Spleen (tissue), 11 donors: Measurements from ENCODE around the gene SNURF. TPM values are rescaled to one million over a fixed set of nuclear protein-coding genes. Genes with fewer than 3 reads are reported as not detected.
A peak's percentile ranks its signal among the peaks of the same experiment; 100 is the strongest.

Experiments
- DNase-seq: peaks from one replicate; pipeline ENCODE4 v3.0.0-alpha.2; 2020
- H3K27ac ChIP-seq, 8 donors: fragments of 200-600 bp; sonication (generic) in 7 of 8; 1 replicate in 4 of 8; 2 replicates in 4 of 8; pipeline versions ENCODE4 v1.5.0 to v1.8.0; 2016 to 2021; ENCODE audit warnings: inconsistent platforms in 4 of 8, mild to moderate bottlenecking in 4 of 8, moderate library complexity in 1 of 8
- H3K27me3 ChIP-seq, 7 donors: fragments of 200-600 bp; sonication (generic) in 6 of 7; replicated peaks in 1 of 7; 1 replicate in 4 of 7; 2 replicates in 3 of 7; pipeline versions ENCODE4 v1.5.0 to v1.8.0; 2016 to 2021; ENCODE audit warnings: inconsistent platforms in 3 of 7, mild to moderate bottlenecking in 1 of 7
- H3K36me3 ChIP-seq, 6 donors: fragments of 200-600 bp; sonication (generic) in 5 of 6; 1 replicate in 4 of 6; 2 replicates in 2 of 6; pipeline versions ENCODE4 v1.5.0 to v1.8.0; 2016 to 2021; ENCODE audit warnings: inconsistent platforms in 2 of 6
- H3K4me1 ChIP-seq, 6 donors: fragments of 200-600 bp; sonication (generic) in 5 of 6; 1 replicate in 3 of 6; 2 replicates in 3 of 6; pipeline versions ENCODE4 v1.5.0 to v1.8.0; 2016 to 2021; ENCODE audit warnings: inconsistent platforms in 3 of 6
- H3K4me3 ChIP-seq, 8 donors: fragments of 200-600 bp; sonication (generic) in 7 of 8; 1 replicate in 4 of 8; 2 replicates in 4 of 8; pipeline versions ENCODE4 v1.5.0 to v1.8.0; 2016 to 2021; ENCODE audit warnings: inconsistent platforms in 4 of 8, mild to moderate bottlenecking in 4 of 8, moderate library complexity in 2 of 8
- H3K9me3 ChIP-seq, 8 donors: fragments of 200-600 bp; sonication (generic) in 7 of 8; 1 replicate in 4 of 8; 2 replicates in 4 of 8; pipeline versions ENCODE4 v1.5.0 to v1.8.0; 2016 to 2021; ENCODE audit warnings: inconsistent platforms in 4 of 8
- CTCF ChIP-seq, 11 experiments: fragments of 200-600 bp in 7 of 11; fragments of 450-650 bp in 4 of 11; sonication (generic) in 4 of 11; IDR thresholded peaks in 8 of 11; conservative IDR thresholded peaks in 3 of 11; 1 replicate in 7 of 11; 2 replicates in 4 of 11; pipeline versions ENCODE4 v1.4.0 to v1.8.0; 2016 to 2021; ENCODE audit warnings: antibody characterized with exemption in 11 of 11, inconsistent platforms in 4 of 11, mild to moderate bottlenecking in 1 of 11
- POLR2A ChIP-seq, 3 donors: fragments of 450-650 bp; IDR thresholded peaks; one replicate each; pipeline ENCODE4 v1.5.1; 2017; ENCODE audit warnings: antibody characterized with exemption in 3 of 3, mild to moderate bottlenecking in 1 of 3
- POLR2AphosphoS5 ChIP-seq, 3 donors: sonication (generic); formaldehyde crosslinking; IDR thresholded peaks; one replicate each; pipeline ENCODE4 v1.5.1; 2017; ENCODE audit warnings: antibody characterized with exemption in 3 of 3
- WGBS, 5 donors: extraction: QIAGEN DNeasy Blood & Tissue Kit in 3 of 5; methylation state at CpG; one replicate each; pipeline versions ENCODE4 v1.1.5 to v1.1.7; 2013 to 2018; 5-methylcytosine and 5-hydroxymethylcytosine counted together
- intact Hi-C: fragments of 100-400 bp; cut with DNase I; formaldehyde crosslinking; loops from one replicate; pipeline ENCODE4 v1.15.0; 2023; ENCODE audit warnings: low total_unique reads
- polyA plus RNA-seq, 3 donors: library from polyadenylated mRNA; stranded (reverse); fragments of 200-250 nt; gene quantifications; one replicate each; pipeline ENCODE4 v1.2.1, GENCODE V29; 2013
- total RNA-seq, 7 donors: library from RNA; depleted of rRNA in 3 of 7; stranded (reverse); fragments of >200 nt in 3 of 7; fragmentation: NEBNext Ultra II Directional in 4 of 7; extraction: Animal tissue kit (Norgen Biotek cat#: 25700) in 4 of 7; gene quantifications; one replicate each; pipeline versions ENCODE4 v1.1.0 to v1.2.1, GENCODE V29; 2016 to 2021
- donor health status: healthy with polysubstance abuse.
- donor health status: DM: no; HTN: no; CAD: no; lungs with moderate emphysema.
- donor health status: DM: no; HTN: no; CAD: no.
- donor health status: Bipolar disorder and iron deficiency.
- donor health status: healthy.
- donor health status: DM: no; HTN: no; CAD: no.
- donor health status: DM: yes; HTN: yes; CAD: no.

Gene SNURF
- total and polyA plus RNA-seq, 10 donors, result 2.2 to 15.9 (median 9.5) TPM

DNA sequence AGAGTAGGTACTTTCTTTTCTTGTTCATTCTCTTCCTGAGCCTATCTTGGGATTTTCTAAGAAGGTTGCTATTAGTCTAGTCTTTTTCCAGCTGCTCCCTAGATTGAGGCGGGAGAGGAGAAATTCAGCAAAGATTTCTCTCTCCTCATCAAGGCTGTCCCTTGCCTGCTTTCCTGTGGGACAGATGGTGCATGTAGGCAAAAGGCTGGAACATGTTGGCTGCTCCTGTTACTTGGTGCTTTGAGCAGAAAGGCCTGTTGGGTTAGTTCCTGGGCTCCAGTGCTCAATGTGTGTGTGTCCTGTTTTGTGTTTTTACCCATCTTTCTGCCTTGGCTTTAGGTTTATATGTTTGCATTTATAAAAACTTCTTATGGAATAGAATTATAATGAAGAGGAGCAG lies 9.1 kb upstream of the SNURF start:
- no peak overlapping the region for H3K4me3 ChIP-seq
- peaks cover 0 to 65% (median 5%) of the 10 kb centered on the region in 8 donors for H3K9me3 ChIP-seq
- 88 to 100% (median 93%) methylated on average over 1 of the region's 1 CpG for WGBS, 5 donors
- no peaks in the 10 kb centered on the region for H3K36me3 ChIP-seq
- DNase-seq, result no peak
- intact Hi-C loops, result no loop called here
- H3K4me1 ChIP-seq, result no peaks in the 10 kb centered on the region
- H3K27ac ChIP-seq, result no peak overlapping the region
- TF ChIP-seq POLR2A (IDR thresholded peaks at IDR 0.05), result no peak
- H3K27me3 ChIP-seq, result no peaks in the 10 kb centered on the region

- H3K27ac ChIP-seq, result no peak overlapping the region
- TF ChIP-seq CTCF (IDR thresholded peaks at IDR 0.05 in 8 of 11, conservative IDR thresholded peaks at IDR 0.05 in 3 of 11), result no peak
- no peak for TF ChIP-seq POLR2AphosphoS5 (IDR thresholded peaks at IDR 0.05)
- TF ChIP-seq POLR2A (IDR thresholded peaks at IDR 0.05), result no peak
- H3K9me3 ChIP-seq, result peaks cover 0 to 43% (median 5%) of the 10 kb centered on the region in 8 donors
- peaks cover 0 to 11% (median 0%) of the 10 kb centered on the region in 7 donors for H3K27me3 ChIP-seq
- no peaks in the 10 kb centered on the region for H3K36me3 ChIP-seq
- intact Hi-C loops, result no loop called here
- no peaks in the 10 kb centered on the region for H3K4me1 ChIP-seq
- 62 to 81% (median 69%) methylated on average over 3 of the region's 3 CpGs for WGBS, 5 donors
- H3K4me3 ChIP-seq, result no peak overlapping the region
- no peak for DNase-seq
Observed at GRCh38 chr15:24948495-24948894, 6.3 kb upstream of the SNURF start.

DNA sequence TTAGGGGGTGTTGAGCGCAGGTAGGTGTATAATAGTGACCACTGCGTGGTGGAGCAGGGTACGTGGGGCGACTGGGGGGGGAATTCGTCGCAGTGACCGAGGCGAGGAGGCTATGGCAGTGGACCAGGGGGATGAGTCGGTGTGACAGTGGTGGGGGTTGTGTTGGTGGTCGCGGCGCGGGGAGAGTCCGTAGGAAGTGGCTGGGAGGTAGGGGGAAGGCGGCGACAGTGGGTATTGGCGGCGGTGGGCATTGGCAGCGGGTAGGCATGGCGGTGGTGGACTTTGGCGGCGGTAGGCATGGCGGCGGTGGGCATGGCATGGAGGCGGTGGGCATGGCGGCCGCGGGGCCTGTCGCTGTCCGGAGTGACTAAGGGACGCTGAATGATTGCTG lies 739 bp downstream of the SNURF start:
- peaks cover 0 to 18% (median 0%) of the 10 kb centered on the region in 6 donors for H3K36me3 ChIP-seq
- peak; percentile 82 for DNase-seq
- peaks cover 4 to 29% (median 12%) of the 10 kb centered on the region in 6 donors for H3K4me1 ChIP-seq
- H3K9me3 ChIP-seq, result peaks cover 0 to 58% (median 26%) of the 10 kb centered on the region in 8 donors
- peak overlapping the region; percentile 50 to 85 (median 56) for H3K4me3 ChIP-seq
- H3K27me3 ChIP-seq, result peaks cover 0 to 11% (median 0%) of the 10 kb centered on the region in 7 donors
- TF ChIP-seq POLR2A (IDR thresholded peaks at IDR 0.05) (no peak), POLR2AphosphoS5 (IDR thresholded peaks at IDR 0.05) (no peak), CTCF (IDR thresholded peaks at IDR 0.05 in 8 of 11, conservative IDR thresholded peaks at IDR 0.05 in 3 of 11) (no peak)
- intact Hi-C loops, result no loop called here
- peak overlapping the region; percentile 84 to 92 (median 86) for H3K27ac ChIP-seq
- WGBS, 5 donors, result 31 to 63% (median 49%) methylated on average over 26 to 31 of the region's 31 CpGs

- Histone ChIP-seq H3K27ac (peak overlapping the region; percentile 84 to 92 (median 86)), H3K9me3 (peaks cover 0 to 65% (median 33%) of the 10 kb centered on the region in 8 donors), H3K4me1 (peaks cover 4 to 32% (median 12%) of the 10 kb centered on the region in 6 donors), H3K36me3 (peaks cover 0 to 19% (median 0%) of the 10 kb centered on the region in 6 donors), H3K4me3 (peak overlapping the region; percentile 49 to 85 (median 56)), H3K27me3 (peaks cover 0 to 11% (median 0%) of the 10 kb centered on the region in 7 donors)
- DNase-seq, result peak; percentile 91
- intact Hi-C loops, result no loop called here
- 39 to 70% (median 55%) methylated on average over 23 to 28 of the region's 28 CpGs for WGBS, 5 donors
- no peak for TF ChIP-seq CTCF (IDR thresholded peaks at IDR 0.05 in 8 of 11, conservative IDR thresholded peaks at IDR 0.05 in 3 of 11)
- TF ChIP-seq POLR2AphosphoS5 (IDR thresholded peaks at IDR 0.05), result peak; percentile 77 to 82 (median 77)
Observed at GRCh38 chr15:24956111-24956838, 1.5 kb downstream of the SNURF start.
